Esophagus squamous epithelium (tissue), 4 donors: Measurements from ENCODE around the gene OXCT1.

Experiments
- POLR2A ChIP-seq, 4 donors: fragments of 450-650 bp; IDR thresholded peaks; one replicate each; pipeline ENCODE4 v1.6.1; 2017; ENCODE audit warnings: antibody characterized with exemption in 4 of 4, mild to moderate bottlenecking in 4 of 4, moderate library complexity in 3 of 4
- TF ChIP-seq, protein P1 (sequence below), 6 experiments: fragments of 450-650 bp in 4 of 6; fragments of 200-600 bp in 2 of 6; sonication (generic) in 2 of 6; IDR thresholded peaks; one replicate each; pipeline ENCODE4 v1.5.1; 2016 to 2019; ENCODE audit warnings: antibody characterized with exemption in 6 of 6, mild to moderate bottlenecking in 4 of 6, moderate library complexity in 4 of 6

- no peak for TF ChIP-seq POLR2A (IDR thresholded peaks at IDR 0.05)
- TF ChIP-seq, protein P1, sequence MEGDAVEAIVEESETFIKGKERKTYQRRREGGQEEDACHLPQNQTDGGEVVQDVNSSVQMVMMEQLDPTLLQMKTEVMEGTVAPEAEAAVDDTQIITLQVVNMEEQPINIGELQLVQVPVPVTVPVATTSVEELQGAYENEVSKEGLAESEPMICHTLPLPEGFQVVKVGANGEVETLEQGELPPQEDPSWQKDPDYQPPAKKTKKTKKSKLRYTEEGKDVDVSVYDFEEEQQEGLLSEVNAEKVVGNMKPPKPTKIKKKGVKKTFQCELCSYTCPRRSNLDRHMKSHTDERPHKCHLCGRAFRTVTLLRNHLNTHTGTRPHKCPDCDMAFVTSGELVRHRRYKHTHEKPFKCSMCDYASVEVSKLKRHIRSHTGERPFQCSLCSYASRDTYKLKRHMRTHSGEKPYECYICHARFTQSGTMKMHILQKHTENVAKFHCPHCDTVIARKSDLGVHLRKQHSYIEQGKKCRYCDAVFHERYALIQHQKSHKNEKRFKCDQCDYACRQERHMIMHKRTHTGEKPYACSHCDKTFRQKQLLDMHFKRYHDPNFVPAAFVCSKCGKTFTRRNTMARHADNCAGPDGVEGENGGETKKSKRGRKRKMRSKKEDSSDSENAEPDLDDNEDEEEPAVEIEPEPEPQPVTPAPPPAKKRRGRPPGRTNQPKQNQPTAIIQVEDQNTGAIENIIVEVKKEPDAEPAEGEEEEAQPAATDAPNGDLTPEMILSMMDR (IDR thresholded peaks at IDR 0.05), result no peak
These were observed 101.5 kb downstream of the OXCT1 start for GRCh38 chr5:41768692-41769091.
